HG03097 (cell line): ENCODE measurements around the gene USP28.
"Not testable (repeated sequence)": the region's sequence is repeated elsewhere in the genome, so short reads cannot be mapped to it uniquely, and the experiment has no call there.

Experiments used
- ATAC-seq: cut with Tn5 transposase; IDR thresholded peaks from one replicate; pipeline ENCODE4 v1.9.1; 2021; ENCODE audit not compliant: unreplicated experiment, low FRiP score

USP28 gene

GRCh38 chr11:113879446-113879845 is 4.1 kb upstream of the USP28 start:
- ATAC-seq: not testable (repeated sequence)

GRCh38 chr11:113877670-113878055 is 2.3 kb upstream of the USP28 start:
- ATAC-seq: no peak

GRCh38 chr11:113876798-113877669 is 1.7 kb upstream of the USP28 start:
- no peak for ATAC-seq

GRCh38 chr11:113876074-113876797 is 864 bp upstream of the USP28 start:
- peak; percentile 11 for ATAC-seq

GRCh38 chr11:113874581-113875233 is 665 bp downstream of the USP28 start:
- peak; percentile 33 for ATAC-seq

GRCh38 chr11:113874096-113874495 is 1.3 kb downstream of the USP28 start:
- ATAC-seq: no peak

GRCh38 chr11:113873236-113873626 is 2.1 kb downstream of the USP28 start:
- no peak for ATAC-seq

GRCh38 chr11:113871336-113871735 is 4.0 kb downstream of the USP28 start:
- no peak for ATAC-seq

- ATAC-seq: no peak
These were observed 7.4 kb downstream of the USP28 start for GRCh38 chr11:113867843-113868503.

- ATAC-seq: no peak
These were observed 9.5 kb downstream of the USP28 start for GRCh38 chr11:113865873-113866272.

- ATAC-seq: no peak
These were observed 11.0 kb downstream of the USP28 start for GRCh38 chr11:113864410-113864809.

- no peak for ATAC-seq
These were observed 12.9 kb downstream of the USP28 start for GRCh38 chr11:113862435-113862834.

GRCh38 chr11:113859665-113860064 is 15.7 kb downstream of the USP28 start:
- ATAC-seq: no peak

GRCh38 chr11:113856966-113857759 is 18.2 kb downstream of the USP28 start:
- ATAC-seq: no peak

GRCh38 chr11:113855803-113856202 is 19.6 kb downstream of the USP28 start:
- ATAC-seq: no peak

- ATAC-seq: no peak
These were observed 25.2 kb downstream of the USP28 start for GRCh38 chr11:113850188-113850587.

- ATAC-seq: no peak
These were observed 25.7 kb downstream of the USP28 start for GRCh38 chr11:113849713-113850112.

GRCh38 chr11:113847580-113847979 is 27.8 kb downstream of the USP28 start:
- ATAC-seq: no peak

GRCh38 chr11:113847111-113847510 is 28.3 kb downstream of the USP28 start:
- no peak for ATAC-seq

- ATAC-seq: no peak
These were observed 33.7 kb downstream of the USP28 start for GRCh38 chr11:113841691-113842090.
